ENCODE results near the gene KCTD12.

KCTD12 gene

GRCh38 chr13:76853921-76854608, 32.1 kb downstream of the KCTD12 start:
- no peak for DNase-seq (ENCODE audit: low spot score)

GRCh38 chr13:76853481-76853880, 32.7 kb downstream of the KCTD12 start:
- DNase-seq (ENCODE audit: low spot score): no peak

- no peak for DNase-seq (ENCODE audit: low spot score)
Measured at GRCh38 chr13:76852986-76853385, 33.2 kb downstream of the KCTD12 start.

GRCh38 chr13:76851961-76852360, 34.2 kb downstream of the KCTD12 start:
- no peak for DNase-seq (ENCODE audit: low spot score)

GRCh38 chr13:76849493-76849892, 36.7 kb downstream of the KCTD12 start:
- DNase-seq (ENCODE audit: low spot score): no peak

GRCh38 chr13:76848596-76848995, 37.6 kb downstream of the KCTD12 start:
- DNase-seq (ENCODE audit: low spot score): no peak

GRCh38 chr13:76846363-76846762, 39.8 kb downstream of the KCTD12 start:
- no peak for DNase-seq (ENCODE audit: low spot score)

GRCh38 chr13:76845865-76846264, 40.3 kb downstream of the KCTD12 start:
- DNase-seq (ENCODE audit: low spot score): no peak

- no peak for DNase-seq (ENCODE audit: low spot score)
Measured at GRCh38 chr13:76845367-76845766, 40.8 kb downstream of the KCTD12 start.

- no peak for DNase-seq (ENCODE audit: low spot score)
Measured at GRCh38 chr13:76837801-76838200, 48.4 kb downstream of the KCTD12 start.

- DNase-seq (ENCODE audit: low spot score): no peak
Measured at GRCh38 chr13:76836311-76836710, 49.9 kb downstream of the KCTD12 start.

GRCh38 chr13:76833441-76833954, 52.7 kb downstream of the KCTD12 start:
- no peak for DNase-seq (ENCODE audit: low spot score)

GRCh38 chr13:76832258-76832988, 53.8 kb downstream of the KCTD12 start:
- DNase-seq (ENCODE audit: low spot score): no peak

- DNase-seq (ENCODE audit: low spot score): no peak
Measured at GRCh38 chr13:76830805-76831204, 55.4 kb downstream of the KCTD12 start.

Data from LoVo (cell line).